Head of caudate nucleus (tissue), 42 donors: Measurements from ENCODE around the gene MORC2.

ENCODE experiments used
- DNase-seq, 42 donors: peaks; one replicate each; pipeline versions ENCODE4 v3.0.0 to v3.0.0-alpha.2; 2020 to 2021; ENCODE audit warnings: mixed read lengths in 7 of 42
- intact Hi-C: fragments of 100-400 bp; cut with DNase I; formaldehyde crosslinking; loops from one replicate; pipeline ENCODE4 v1.15.0; 2022

Gene MORC2

GRCh38 chr22:30964858-30965257 lies 3.7 kb downstream of the MORC2 start:
- DNase-seq, result no peak
- intact Hi-C loops, result loop anchor here (5.0 kb wide), 1 partner anchor 117 kb away; the partner anchor contains the start of gene SMTN

DNA sequence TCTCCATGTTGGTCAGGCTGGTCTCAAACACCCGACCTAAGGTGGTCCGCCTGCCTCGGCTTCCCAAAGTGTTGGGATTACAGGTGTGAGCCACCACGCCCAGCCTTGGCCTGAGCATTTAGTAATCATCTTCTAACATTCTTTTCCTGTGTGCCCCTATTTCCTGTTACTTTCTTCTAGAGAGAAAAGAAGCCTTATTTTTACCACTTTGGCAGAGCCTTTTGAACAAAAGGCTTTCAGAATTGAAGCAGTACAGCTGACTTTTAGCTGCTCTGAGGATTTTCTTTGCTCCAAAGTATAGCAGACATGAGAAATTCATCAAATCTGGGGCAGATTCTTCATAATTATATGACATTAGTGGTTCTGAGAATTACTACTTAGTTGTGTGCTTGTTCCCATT lies 13.4 kb downstream of the MORC2 start:
- intact Hi-C loops, result no loop called here
- no peak for DNase-seq

DNA sequence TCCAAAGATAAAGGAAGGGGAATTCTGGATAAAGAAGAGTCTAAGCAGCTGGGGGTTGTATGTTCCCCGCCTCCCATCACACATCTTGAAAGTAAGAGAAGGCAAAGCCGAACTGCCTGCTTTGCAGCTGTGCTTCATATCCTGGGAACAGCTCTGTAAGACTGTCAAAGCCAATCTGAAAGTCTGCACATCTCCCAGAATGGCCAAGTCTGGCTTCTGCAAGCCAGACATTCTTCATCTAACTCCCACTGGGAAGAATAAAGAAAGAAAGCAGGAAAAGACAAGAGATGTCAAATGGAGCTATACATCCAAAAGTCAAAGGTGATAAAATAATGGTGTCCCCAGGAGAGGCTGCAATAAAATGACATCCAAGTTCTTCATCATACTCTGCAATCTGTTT lies 15.4 kb downstream of the MORC2 start:
- no peak for DNase-seq
- intact Hi-C loops, result no loop called here

DNA sequence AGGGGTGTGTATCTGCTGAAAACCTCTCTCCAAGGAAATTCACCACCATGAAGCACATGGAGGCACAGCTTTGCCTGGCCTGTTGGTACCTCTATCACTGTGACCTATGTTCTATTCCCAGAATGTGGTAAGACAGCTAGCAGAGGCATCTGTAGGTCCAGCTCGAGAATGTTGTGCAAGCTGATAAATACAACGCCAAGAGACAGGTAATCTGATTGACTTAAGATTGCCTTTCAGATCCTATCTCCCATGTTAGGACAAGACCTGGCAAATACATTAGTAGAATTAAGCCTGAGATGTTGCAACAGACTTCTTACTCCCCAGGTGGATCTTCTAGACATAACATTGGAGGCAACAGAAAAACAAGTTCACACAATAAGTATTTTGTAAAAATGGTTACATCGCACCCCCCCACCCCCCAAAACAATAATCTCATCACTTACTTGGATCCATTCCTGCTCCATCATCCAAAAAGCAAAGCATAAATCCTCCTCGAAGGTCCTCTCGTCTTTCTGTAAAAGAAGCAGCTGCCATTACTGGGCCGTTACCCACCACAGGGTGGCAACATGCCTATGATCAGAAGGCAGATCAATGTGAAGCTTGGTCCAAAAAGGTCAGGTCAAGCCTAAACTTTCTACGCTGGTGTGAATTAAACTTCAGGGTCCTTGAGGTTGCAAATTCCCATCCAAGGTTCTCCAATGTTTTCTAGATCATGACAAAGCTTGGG lies 18.5 kb downstream of the MORC2 start:
- no peak for DNase-seq
- intact Hi-C loops, result loop anchor here (5.0 kb wide), 1 partner anchor 137 kb away; no protein-coding TSS in a partner anchor

DNA sequence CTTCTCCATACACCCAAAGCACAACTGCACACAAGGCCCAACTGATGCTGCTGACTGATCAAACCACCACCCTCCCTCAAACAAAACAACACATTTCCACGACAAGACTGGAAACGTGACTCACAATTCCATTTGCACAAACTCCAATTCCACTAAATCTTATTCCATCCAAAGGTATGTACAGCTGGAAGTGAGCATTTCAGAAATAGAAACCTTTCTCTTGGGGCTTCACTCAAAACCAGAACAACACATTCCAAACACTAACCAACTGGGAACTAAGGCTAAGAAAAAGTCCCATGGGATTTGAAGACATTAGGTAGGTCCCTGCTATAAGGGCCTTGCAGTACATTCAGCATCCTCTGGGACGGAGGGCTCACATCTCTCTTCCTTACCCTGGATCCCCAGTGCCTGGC lies 19.6 kb downstream of the MORC2 start:
- intact Hi-C loops, result loop anchor here (5.0 kb wide), 1 partner anchor 138 kb away; no protein-coding TSS in a partner anchor
- DNase-seq, result no peak

DNA sequence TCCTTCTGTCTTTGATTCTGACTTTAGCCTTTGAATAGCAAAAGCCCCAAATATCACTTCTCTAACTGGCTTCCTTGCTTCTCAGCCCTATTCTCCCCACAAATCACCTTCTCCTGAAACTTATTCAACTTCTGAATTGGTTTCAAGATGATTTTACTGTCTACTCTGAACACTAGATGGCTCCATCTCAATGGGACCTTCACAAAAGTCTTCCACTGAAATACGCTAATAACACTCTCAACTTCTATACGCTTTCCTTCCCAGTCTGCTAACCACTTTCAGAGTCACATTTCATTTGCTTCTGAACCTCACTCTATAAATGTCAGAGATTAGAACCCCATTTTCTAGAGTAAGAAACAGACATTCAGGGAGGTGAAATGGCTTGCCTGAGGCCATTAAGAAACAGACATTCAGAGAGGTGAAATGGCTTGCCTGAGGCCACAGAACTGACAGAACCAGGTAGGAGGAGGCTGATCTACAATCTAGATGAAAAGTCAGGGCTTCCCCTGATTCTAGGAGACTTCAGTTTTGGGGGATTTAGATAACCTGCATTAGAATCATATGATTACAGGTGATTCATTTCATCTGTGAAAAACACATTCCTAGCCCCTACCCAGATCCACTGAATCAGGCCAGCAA lies 20.6 kb downstream of the MORC2 start:
- DNase-seq, result peak in 3 of 42 donors; percentile 13 to 51 (median 46)
- intact Hi-C loops, result loop anchor here (5.0 kb wide), 1 partner anchor 139 kb away; no protein-coding TSS in a partner anchor

GRCh38 chr22:30947173-30947815 lies 21.3 kb downstream of the MORC2 start:
- peak in 39 of 42 donors; percentile 13 to 84 (median 56) for DNase-seq
- intact Hi-C loops, result loop anchor here (5.0 kb wide), 1 partner anchor 140 kb away; no protein-coding TSS in a partner anchor

DNA sequence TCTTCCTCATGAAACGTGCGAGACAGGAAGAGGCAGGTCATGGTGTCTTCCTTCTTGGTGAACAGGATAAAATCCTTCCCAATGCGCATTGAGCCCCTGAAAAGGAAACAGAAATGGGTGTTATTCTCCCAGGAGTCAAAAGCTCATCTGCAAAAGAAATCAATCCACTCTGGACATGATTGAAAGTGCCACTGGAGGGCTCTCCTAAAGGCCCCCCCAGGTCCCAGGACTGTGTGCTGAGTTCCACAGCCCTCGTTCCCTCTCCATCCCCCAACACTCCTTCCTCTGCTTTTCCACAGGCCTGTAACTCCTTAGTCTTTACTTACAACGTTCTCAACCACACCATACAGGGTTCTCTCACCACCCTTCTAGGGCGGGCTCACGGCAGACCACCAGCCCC lies 22.2 kb downstream of the MORC2 start:
- intact Hi-C loops, result loop anchor here (5.0 kb wide), 1 partner anchor 141 kb away; no protein-coding TSS in a partner anchor
- no peak for DNase-seq

DNA sequence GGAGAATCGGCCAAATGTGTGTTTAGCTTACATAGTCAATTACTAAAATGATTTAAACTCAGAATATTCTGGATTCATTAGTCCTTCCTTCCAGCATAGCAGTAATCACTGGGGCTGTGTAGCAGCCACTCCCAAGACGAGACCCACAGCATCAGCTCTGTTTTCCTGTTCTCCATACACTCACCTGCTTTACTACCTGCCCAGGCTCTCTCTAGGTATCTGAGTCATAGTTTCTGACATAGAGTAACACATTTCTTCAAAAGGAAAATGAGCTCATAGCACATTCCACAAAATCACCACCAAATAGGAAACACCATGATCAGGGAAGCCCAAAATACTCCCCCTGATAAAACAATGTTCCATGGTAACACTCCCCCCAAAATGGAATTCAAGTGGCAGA lies 22.9 kb downstream of the MORC2 start:
- intact Hi-C loops, result loop anchor here (5.0 kb wide), 1 partner anchor 142 kb away; no protein-coding TSS in a partner anchor
- DNase-seq, result no peak

- intact Hi-C loops, result loop anchor here (5.0 kb wide), 1 partner anchor 142 kb away; no protein-coding TSS in a partner anchor
- no peak for DNase-seq
These were observed 23.6 kb downstream of the MORC2 start for GRCh38 chr22:30944986-30945385.

DNA sequence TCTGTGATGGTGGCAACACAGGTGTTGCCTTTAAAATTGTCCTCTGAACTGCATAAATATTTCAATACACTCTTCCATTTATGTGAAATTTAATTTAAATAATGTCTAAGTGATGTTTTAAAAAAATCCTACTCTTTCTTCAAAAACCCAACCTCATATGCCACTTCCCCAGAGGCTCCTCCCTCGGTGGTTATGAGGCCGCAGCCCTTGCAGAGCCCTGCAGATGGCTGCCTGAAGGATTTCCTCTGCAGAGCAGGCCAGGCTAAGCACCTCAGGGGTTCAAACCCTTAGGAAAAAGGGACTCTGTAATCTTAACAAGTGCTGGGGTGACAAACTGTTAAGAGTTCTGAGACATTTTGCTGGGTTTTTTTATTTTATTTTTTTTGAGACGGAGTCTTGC lies 25.2 kb downstream of the MORC2 start:
- DNase-seq, result no peak
- intact Hi-C loops, result no loop called here

DNA sequence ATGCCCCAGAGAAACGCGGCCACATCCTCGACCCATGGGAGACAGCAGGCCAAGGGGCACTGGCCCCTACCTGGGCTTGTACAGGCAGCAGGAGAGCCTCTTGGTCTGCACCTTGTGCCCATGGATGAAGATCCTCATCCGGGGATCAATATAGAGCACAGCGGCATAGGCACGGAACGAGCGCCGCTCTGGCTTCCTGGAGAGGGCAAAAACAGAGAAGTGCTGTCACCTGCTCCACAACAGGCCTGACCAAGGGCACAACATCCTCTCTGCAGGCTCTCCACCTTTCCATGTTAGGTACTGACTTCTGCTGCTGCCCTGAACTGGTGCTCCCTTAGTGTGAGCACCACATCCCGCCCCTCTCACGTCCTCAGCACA lies 27.2 kb downstream of the MORC2 start:
- intact Hi-C loops, result no loop called here

DNA sequence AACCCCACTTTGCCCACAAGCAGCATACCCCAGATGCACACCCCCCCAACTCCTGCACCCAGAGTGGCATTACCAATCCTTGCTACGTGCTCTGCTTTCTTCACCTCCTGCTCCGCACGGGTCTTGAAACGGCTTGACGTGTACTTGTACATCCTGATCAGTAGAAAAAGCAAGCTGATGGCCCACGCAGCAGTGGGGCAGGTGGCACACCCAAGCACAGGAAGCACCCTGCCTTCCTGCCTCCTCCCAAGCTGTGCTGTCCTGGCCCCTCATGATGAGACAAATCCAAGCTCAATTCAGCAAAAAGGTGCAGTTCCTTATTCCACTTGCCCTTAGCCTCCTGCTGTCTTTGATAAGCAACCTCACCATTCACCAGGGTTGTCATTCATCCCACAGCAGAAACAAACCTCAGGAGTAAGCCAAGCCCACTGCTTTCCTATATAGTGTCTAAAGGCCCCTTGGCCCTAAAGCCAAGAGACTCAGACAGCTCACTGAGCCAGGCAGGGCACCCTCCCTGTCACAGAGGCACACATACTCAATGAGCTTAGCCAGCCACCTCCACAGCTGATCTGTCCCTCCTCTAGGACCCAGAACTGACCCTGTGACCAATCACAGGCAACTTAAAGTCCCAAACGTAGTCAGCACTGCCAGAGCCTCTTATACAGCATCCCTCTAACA lies 27.8 kb downstream of the MORC2 start:
- intact Hi-C loops, result no loop called here
- no peak for DNase-seq

More for the DNA sequence above, 27.2 kb downstream of the MORC2 start:
- DNase-seq, result no peak

DNA sequence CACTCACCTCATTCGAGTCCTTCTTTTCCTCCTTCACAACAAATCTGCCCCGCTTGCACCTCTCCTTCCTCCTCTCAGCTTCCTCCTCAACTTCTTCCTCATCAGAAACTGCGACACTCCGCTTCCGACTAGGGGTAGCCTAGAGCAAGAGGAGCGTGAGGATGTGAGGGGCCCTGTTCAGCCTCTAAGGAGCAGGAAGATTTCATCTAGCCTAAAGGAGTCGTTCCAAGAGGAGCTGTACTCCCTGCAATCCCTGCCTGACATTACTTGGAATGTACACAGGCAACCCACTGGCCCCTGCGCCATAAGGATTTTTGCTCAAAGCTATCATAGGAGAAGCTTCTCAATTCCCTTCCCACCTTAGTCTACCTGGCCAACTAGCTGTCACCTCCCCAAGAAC lies 34.5 kb downstream of the MORC2 start:
- intact Hi-C loops, result no loop called here
- DNase-seq, result no peak

- DNase-seq, result no peak
- intact Hi-C loops, result no loop called here
These were observed 35.1 kb downstream of the MORC2 start for GRCh38 chr22:30933457-30933856.

GRCh38 chr22:30932661-30933060 lies 35.9 kb downstream of the MORC2 start:
- DNase-seq, result no peak
- intact Hi-C loops, result no loop called here

- intact Hi-C loops, result no loop called here
- peak in 13 of 42 donors; percentile 10 to 74 (median 32) for DNase-seq
These were observed 36.9 kb downstream of the MORC2 start for GRCh38 chr22:30931541-30932300.

DNA sequence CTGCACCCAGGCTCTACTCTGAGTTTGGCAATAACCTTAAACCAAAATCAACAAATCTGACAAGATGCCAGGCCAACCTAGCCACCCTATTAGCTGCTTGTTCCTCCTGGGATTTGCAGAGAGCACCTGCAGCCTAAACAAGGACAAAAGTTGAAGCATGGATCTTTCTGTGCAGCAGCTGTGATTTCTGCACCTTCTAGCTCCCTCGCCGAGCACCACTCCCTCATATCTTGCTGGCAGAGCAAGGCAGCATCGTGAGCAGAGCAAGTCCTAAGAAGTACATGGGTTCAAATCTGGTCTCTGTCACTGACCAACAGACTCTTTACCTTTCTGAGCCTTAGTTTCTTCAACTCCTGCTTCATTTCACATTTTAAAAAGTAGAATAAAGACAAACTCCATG lies 38.3 kb downstream of the MORC2 start:
- DNase-seq, result peak in 25 of 42 donors; percentile 13 to 80 (median 45)
- intact Hi-C loops, result no loop called here

- intact Hi-C loops, result no loop called here
- DNase-seq, result peak in 5 of 42 donors; percentile 7 to 63 (median 33)
These were observed 40.2 kb downstream of the MORC2 start for GRCh38 chr22:30928401-30928800.
